ENCODE results near the gene ARHGAP10. TPM values are rescaled to one million over a fixed set of nuclear protein-coding genes. Genes with fewer than 3 reads are reported as not detected.

The ARHGAP10 gene
- 13.0 and 15.6 TPM in 2 replicates for total RNA-seq

GRCh38 chr4:147731580-147732517 lies at the start of gene ARHGAP10:
TSS of gene ARHGAP10 (plus strand) at chr4:147732088. CDS start at chr4:147732302, 214 bp downstream.

GRCh38 chr4:147683717-147684700 lies 47.9 kb upstream of the ARHGAP10 start, which contains the start of gene PRMT9:
TSS of gene PRMT9 (minus strand) at chr4:147684163. CDS start at chr4:147683987, 176 bp downstream.

Other genes starting within 250 kb of the ARHGAP10 start
- 20.8 and 23.7 TPM in 2 replicates for gene TMEM184C, start 114.7 kb upstream of the ARHGAP10 start, total RNA-seq
- 5.3 and 6.3 TPM in 2 replicates for gene PRMT9, start 47.9 kb upstream of the ARHGAP10 start, total RNA-seq